ENCODE results near the gene L3MBTL4.

The L3MBTL4 gene

DNA sequence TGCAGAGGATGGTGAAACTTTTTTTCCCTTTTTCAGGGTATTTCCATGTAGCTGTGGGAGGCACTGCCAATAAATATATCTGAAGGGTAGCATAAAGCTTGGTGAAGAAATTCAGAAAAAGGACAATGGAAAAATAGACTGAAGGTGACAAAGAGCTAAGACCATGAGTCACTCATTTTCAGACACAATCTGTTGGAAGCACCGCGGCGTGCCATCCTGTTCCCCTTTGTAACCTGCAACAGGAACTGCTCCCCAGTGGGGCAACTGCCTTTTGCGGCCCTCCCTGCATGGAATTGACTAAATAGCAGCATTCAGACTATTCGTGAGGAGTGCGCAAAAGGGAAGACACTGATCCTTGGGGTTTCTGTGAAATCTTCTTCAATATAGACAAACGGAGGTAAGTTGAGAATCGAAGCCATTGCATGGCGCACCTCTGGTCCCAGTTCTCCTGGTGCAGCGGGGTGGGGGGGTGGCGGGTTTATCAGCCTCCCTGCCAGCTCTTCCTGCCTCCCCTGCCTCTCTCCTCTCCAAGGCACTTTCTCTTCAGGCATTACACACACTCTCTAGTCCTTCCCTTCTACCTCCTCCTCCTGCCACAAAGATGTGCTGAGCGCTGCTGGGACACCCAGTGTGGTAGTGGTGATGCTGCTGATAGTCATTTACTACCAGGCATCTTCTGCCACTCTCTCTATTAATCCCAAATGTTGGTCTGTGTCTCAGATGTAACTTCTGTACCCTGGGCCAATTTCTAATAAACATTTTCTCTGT, 393.2 kb downstream of the L3MBTL4 start:
- no peak for DNase-seq

DNA sequence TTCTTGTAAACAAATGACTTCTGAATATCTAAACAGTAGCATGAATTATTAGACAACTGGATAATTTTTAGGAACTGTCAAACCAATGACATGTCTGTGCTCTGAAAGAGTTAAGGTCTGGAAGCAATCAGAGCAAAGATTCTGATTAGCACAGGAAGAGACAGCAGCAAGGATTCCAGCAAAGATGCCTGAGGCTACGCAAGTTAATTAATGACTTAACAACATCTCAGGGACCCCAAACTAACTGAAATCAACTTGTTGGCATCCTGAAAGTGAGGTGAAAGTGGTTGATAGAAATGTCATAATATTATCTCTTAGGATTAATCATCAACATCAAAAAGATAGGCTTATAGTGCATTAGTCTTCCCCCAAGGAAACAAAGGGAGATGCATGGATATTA, 396.0 kb downstream of the L3MBTL4 start:
- no peak for DNase-seq

DNA sequence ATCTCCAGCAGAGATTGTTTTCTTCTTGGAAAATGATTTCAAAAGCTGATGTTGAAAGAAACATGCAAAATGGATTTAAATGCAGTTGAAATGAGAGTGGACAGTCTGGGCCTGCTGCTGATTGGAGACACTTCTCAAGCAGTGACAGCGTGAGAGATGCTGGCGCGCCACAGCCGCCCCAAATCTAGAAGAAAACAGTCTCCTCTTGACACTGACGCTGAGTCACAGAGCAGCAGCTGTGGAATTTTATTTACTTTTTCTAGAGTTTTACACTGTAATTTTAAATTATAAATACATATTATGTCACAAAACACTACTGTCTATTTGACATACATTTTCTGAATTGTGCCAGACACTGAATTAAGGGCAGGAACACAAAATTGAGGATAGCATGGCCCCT, 397.5 kb downstream of the L3MBTL4 start:
- no peak for DNase-seq

- no peak for DNase-seq
These were observed 399.3 kb downstream of the L3MBTL4 start for GRCh38 chr18:6015364-6015763.

- DNase-seq, result no peak
These were observed 401.4 kb downstream of the L3MBTL4 start for GRCh38 chr18:6013171-6013810.

DNA sequence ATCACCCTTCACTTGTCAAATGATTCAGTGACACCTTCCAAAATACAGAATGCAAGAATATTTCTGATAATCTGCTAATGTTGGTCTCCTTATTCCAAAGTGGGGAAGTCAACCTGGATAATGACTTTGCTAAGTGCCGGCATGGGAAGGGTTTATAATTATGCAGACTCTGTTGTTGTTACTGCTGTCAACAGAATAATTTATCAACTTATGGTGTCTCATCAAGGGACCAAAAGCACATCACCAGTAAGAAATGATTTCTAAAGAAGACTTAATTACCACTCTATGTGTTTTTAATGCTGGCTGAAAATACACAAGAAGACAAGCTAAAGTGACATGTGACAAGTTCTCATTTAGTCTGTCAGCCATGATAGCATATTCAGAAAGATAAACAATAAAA, 403.8 kb downstream of the L3MBTL4 start:
- no peak for DNase-seq

DNA sequence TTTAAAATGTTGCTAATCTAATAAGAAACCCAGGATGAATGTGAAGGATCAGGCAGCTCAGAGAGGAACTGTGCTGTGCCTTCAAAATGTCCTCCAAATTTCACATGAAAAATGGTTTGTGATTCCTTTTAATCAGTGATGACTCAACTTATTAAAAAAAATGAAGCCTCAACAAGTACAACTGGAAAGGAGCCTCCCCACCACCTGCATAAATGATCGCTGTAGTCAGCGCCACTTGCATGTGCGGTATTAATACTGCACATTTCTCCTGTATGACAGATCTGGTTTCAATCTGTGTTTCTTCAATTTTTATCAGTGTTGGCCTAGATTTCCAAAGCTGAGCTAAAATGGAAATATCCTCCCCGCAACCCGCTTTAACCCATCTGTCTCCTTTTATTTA, 404.4 kb downstream of the L3MBTL4 start:
- no peak for DNase-seq

GRCh38 chr18:6009756-6010155, 405.0 kb downstream of the L3MBTL4 start:
- DNase-seq, result no peak

GRCh38 chr18:6004683-6005082, 410.0 kb downstream of the L3MBTL4 start:
- no peak for DNase-seq

- DNase-seq, result no peak
These were observed 410.6 kb downstream of the L3MBTL4 start for GRCh38 chr18:6004119-6004518.

DNA sequence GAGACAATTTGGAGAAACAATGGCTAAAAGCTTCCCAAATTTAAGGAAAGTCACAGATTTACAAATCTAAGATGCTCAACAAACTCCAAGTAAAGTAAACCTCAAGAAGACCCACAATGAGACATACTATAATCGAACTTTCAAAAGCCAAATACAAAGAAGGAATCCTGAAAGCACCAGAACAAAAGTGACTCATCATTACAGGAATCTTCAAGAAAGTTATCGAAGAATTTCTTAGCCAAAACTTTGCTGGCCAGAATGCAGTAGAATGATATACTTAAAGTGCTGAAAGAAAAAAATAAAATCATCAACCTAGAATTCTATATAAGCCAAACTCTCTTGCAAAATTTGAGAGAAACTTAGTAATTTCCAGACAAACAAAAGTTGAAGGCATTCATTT, 412.8 kb downstream of the L3MBTL4 start:
- DNase-seq, result no peak

GRCh38 chr18:5998907-5999306, 415.8 kb downstream of the L3MBTL4 start:
- no peak for DNase-seq

DNA sequence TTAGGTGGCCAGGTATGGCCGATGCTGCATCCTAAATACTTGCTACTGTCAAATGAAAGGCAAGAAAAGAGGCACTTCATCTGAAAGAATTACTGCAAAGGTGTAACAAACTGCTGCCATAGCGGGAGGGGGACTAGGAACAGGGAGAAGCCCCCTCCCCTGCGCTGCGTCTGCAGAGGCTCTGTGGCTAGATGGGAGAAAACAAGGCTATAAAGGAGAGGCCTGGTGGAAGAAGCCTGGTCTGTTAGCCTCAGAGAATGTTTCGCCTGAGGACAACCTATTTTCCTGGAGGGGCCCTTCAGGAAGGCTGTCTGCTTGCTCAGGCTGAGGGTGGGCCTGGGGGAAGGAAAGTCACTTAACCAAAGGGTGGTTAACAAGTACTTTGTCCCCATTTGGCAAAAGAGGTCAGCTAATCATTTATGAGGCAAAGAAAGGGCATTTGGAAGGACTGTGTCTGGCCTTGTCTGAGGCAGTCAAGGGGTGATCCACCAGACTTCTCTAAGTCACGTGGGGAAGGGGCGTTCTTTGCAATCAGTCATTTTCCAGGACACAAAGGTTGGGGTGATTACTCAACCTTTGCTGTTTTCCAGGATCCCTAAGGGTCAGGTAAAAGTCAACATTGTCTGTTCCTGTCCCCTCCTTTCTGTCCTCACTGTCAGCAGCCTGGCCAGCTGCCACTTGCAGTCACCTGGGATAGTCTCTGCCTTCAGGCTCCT, 416.4 kb downstream of the L3MBTL4 start:
- DNase-seq, result no peak

DNA sequence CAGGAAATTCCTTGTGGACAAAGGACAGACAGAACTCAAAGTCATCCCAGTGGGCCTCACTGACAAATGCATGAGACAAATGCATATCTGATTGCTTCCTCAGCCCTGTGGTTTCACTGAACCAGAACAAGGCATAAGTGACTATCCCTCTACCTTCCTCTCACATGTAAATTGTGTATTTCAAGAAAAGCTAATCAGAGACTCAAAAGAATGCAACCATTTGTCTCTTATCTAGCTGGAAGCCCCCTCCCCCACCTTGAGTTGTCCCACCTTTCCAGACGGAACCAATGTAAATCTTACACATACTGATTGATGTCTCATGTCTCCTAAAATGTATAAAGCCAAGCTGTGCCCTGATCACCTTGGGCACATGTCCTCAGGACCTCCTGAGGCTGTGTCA, 417.4 kb downstream of the L3MBTL4 start:
- no peak for DNase-seq

DNA sequence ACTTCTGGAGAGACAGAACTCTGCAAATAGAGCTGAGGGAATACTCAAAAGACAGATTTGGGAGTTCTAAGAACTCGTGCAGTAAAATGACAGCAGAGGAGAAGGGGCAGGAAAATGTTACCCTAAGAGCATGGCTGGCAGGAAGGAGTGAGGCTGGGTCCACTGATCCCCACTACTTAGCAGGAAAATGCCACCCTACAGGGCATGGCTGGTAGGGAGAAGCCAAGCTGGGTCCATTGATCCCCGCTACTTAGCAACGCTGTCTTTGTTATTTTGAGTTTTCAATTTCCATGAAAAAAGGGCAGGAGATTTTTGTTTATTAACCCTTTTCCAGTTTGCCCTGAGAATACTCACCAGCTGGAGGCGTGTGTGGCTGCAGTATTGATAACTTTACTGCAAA, 419.1 kb downstream of the L3MBTL4 start:
- DNase-seq, result no peak

DNA sequence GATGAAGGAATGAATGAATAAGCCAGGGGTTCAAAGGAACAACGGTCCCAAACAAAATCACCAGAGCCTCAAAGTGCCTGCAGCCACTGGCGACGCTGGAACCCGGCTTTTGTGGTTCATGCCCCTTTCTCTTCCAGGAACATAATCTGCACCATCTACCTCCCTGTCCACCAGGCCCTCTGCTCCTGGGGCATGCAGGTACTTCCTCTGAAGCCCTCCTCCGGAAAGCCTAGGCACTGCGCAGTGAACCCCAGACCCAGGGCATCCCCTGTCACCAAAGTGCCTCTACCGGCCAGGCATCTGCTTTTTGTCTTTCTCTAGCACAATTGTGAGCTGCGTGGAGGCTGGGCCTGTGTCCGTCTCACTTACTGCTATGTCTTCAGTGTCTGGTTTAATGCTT, 420.8 kb downstream of the L3MBTL4 start:
- DNase-seq, result no peak

- DNase-seq, result no peak
These were observed 422.3 kb downstream of the L3MBTL4 start for GRCh38 chr18:5992381-5992780.

GRCh38 chr18:5987249-5987648, 427.5 kb downstream of the L3MBTL4 start:
- no peak for DNase-seq

DNA sequence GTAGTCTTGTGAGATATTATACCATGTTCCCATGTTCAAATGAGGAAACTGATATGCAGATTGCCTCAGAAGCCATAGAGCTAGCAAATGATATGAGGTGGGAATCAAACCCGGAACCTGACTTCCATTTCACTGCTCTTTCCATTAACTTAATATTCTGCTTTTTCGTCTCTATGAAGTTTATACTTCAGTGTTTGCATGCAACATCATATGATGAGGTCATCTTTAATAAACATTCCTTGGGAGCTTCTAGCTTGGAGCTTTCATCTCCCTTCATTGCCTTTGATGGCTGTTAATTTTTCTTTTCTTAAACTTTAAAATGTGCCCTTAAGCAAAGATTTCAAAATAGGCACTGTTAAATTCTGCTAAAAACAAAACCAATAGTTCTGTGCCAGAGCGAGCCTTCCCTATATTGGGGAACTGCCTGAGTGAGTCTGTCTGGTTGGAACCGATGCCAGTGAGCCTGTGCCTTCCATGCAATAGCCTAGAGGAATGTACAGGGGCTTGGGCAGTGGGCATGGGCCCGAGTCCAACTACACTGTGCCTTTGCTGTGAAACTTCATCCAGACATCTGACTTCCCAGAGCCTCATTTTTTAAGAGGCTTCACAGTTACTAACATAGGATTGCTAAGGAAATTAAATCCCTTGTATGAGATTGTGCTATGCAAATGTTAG, 428.3 kb downstream of the L3MBTL4 start:
- DNase-seq, result no peak

DNA sequence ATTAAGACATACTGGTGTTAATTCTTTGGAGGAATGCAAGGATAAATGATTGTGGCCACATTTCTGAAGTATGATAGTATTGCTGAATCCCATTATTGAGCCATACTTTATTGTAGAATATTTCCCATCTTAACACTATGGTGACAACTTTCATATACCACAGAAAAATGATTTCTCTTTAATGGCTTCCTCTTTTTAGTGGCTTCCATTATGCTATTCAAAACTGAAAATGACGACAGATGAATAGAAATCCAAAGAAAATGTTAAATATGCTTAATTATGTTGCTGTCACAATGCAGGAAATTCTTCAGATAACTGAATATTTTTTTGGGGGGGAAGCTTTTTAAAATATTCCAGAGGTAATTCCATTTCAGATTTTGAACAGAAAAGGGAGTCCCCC, 430.5 kb downstream of the L3MBTL4 start:
- DNase-seq, result no peak

DNA sequence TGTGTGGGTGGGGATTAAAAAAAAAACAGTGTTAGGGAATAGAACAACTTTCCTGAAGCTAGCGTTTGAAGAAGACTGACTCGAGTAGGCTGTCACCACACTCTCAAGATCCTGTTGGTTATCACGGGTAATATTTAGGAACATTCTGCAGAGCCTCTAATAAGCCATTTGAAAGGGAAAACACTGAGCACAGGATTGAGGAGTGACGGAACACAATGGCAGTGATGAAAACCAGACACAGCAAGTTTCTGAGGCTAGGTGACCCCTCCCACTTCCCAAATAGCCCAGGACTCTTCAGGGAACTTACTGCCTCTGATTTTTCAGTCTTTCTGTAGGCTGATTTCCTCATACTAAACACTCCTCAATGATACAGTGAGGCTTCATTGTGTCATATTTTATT, 431.2 kb downstream of the L3MBTL4 start:
- no peak for DNase-seq

DNA sequence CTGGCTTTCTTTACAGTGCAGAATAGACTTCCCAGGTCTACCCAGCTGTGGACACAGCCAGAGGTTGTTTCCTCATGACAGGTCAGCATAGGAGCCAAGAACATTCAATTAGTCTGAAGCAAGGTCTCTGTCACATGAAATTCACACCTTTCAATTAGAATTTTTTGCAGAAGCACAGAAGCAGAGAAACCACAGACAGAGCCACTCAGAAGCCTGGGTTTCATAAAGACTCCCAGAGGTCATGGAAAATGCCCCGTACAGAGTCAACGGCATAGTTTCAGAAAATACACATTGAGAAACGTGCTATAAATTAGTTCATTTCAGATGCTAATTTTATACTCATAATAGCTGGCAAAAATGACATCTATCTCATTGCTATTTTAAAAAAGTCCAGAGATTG, 432.4 kb downstream of the L3MBTL4 start:
- no peak for DNase-seq

- no peak for DNase-seq
These were observed 434.0 kb downstream of the L3MBTL4 start for GRCh38 chr18:5980721-5981120.
